Stimulated activated CD4-positive, alpha-beta T cell treated with anti-CD3 and anti-CD28 coated beads, Interleukin-2, amount 100 ng/mL, for 24 hours (primary cell): Measurements from ENCODE around the gene AUTS2.

Source experiments
- DNase-seq, 2 donors: peaks; one replicate each; pipeline ENCODE4 v3.0.0-alpha.2; 2020

AUTS2 gene

GRCh38 chr7:69691734-69692133 is 93.5 kb downstream of the AUTS2 start:
- DNase-seq = no peak

GRCh38 chr7:69692611-69693010 is 94.3 kb downstream of the AUTS2 start:
- DNase-seq = no peak

GRCh38 chr7:69693042-69693441 is 94.8 kb downstream of the AUTS2 start:
- no peak for DNase-seq

GRCh38 chr7:69696054-69696591 is 97.8 kb downstream of the AUTS2 start:
- DNase-seq = no peak

- DNase-seq = no peak
Observed at GRCh38 chr7:69696686-69697685, 98.7 kb downstream of the AUTS2 start.

- no peak for DNase-seq
Observed at GRCh38 chr7:69698109-69698825, 100.0 kb downstream of the AUTS2 start.

GRCh38 chr7:69699931-69700330 is 101.7 kb downstream of the AUTS2 start:
- no peak for DNase-seq

GRCh38 chr7:69700331-69700730 is 102.1 kb downstream of the AUTS2 start:
- DNase-seq = no peak

GRCh38 chr7:69701288-69701687 is 103.0 kb downstream of the AUTS2 start:
- no peak for DNase-seq

GRCh38 chr7:69702357-69702756 is 104.1 kb downstream of the AUTS2 start:
- no peak for DNase-seq

- no peak for DNase-seq
Observed at GRCh38 chr7:69703099-69703498, 104.8 kb downstream of the AUTS2 start.

GRCh38 chr7:69706070-69706469 is 107.8 kb downstream of the AUTS2 start:
- no peak for DNase-seq

- DNase-seq = no peak
Observed at GRCh38 chr7:69708857-69709256, 110.6 kb downstream of the AUTS2 start.

- DNase-seq = no peak
Observed at GRCh38 chr7:69710768-69711438, 112.6 kb downstream of the AUTS2 start.

- no peak for DNase-seq
Observed at GRCh38 chr7:69714886-69715576, 116.8 kb downstream of the AUTS2 start.

- DNase-seq = no peak
Observed at GRCh38 chr7:69717221-69717620, 118.9 kb downstream of the AUTS2 start.

- DNase-seq = no peak
Observed at GRCh38 chr7:69719717-69720116, 121.4 kb downstream of the AUTS2 start.

GRCh38 chr7:69722843-69723242 is 124.6 kb downstream of the AUTS2 start:
- DNase-seq = no peak

- no peak for DNase-seq
Observed at GRCh38 chr7:69723663-69724062, 125.4 kb downstream of the AUTS2 start.

GRCh38 chr7:69728304-69728703 is 130.0 kb downstream of the AUTS2 start:
- no peak for DNase-seq

GRCh38 chr7:69732203-69732602 is 133.9 kb downstream of the AUTS2 start:
- no peak for DNase-seq

- DNase-seq = no peak
Observed at GRCh38 chr7:69735582-69735981, 137.3 kb downstream of the AUTS2 start.
